OCI-M1 (cell line): ENCODE data around the gene ETV6.
A peak's percentile ranks its signal among the peaks of the same experiment; 100 is the strongest.

Experiments used
- DNase-seq: peaks from one replicate; lab custom pipeline; 2025; lab: John Stamatoyannopoulos, UW

ETV6 gene

GRCh38 chr12:11778713-11779685 lies 129.5 kb downstream of the ETV6 start:
- DNase-seq = peak; percentile 60

- DNase-seq = no peak
Measured at GRCh38 chr12:11780521-11781101, 131.1 kb downstream of the ETV6 start.

- DNase-seq = no peak
Measured at GRCh38 chr12:11782914-11783420, 133.5 kb downstream of the ETV6 start.

- no peak for DNase-seq
Measured at GRCh38 chr12:11785712-11786111, 136.2 kb downstream of the ETV6 start.

GRCh38 chr12:11786638-11787365 lies 137.3 kb downstream of the ETV6 start:
- DNase-seq = no peak

- DNase-seq = no peak
Measured at GRCh38 chr12:11787437-11787836, 138.0 kb downstream of the ETV6 start.

GRCh38 chr12:11787933-11788849 lies 138.7 kb downstream of the ETV6 start:
- no peak for DNase-seq

GRCh38 chr12:11793921-11794710 lies 144.6 kb downstream of the ETV6 start:
- DNase-seq = no peak

GRCh38 chr12:11794751-11795150 lies 145.3 kb downstream of the ETV6 start:
- DNase-seq = no peak

- DNase-seq = peak; percentile 79
Measured at GRCh38 chr12:11795192-11795912, 145.9 kb downstream of the ETV6 start.

GRCh38 chr12:11795913-11796459 lies 146.5 kb downstream of the ETV6 start:
- no peak for DNase-seq

- DNase-seq = peak; percentile 64
Measured at GRCh38 chr12:11797317-11797913, 147.9 kb downstream of the ETV6 start.

GRCh38 chr12:11798006-11798708 lies 148.7 kb downstream of the ETV6 start:
- DNase-seq = peak; percentile 59

- DNase-seq = peak; percentile 96
Measured at GRCh38 chr12:11798856-11799501, 149.5 kb downstream of the ETV6 start.

- no peak for DNase-seq
Measured at GRCh38 chr12:11799502-11799873, 150.0 kb downstream of the ETV6 start.

GRCh38 chr12:11801643-11802042 lies 152.2 kb downstream of the ETV6 start:
- DNase-seq = peak; percentile 35

- peak; percentile 10 for DNase-seq
Measured at GRCh38 chr12:11804130-11804529, 154.7 kb downstream of the ETV6 start.

- no peak for DNase-seq
Measured at GRCh38 chr12:11805043-11805442, 155.6 kb downstream of the ETV6 start.
